ENCODE data around the gene CYP4F2. TPM values are rescaled to one million over a fixed set of nuclear protein-coding genes. Genes with fewer than 3 reads are reported as not detected.
A peak's percentile ranks its signal among the peaks of the same experiment; 100 is the strongest.
"Not testable (repeated sequence)": the region's sequence is repeated elsewhere in the genome, so short reads cannot be mapped to it uniquely, and the experiment has no call there.

The CYP4F2 gene
- total RNA-seq, 2 experiments from 2014 or later = not detected

DNA sequence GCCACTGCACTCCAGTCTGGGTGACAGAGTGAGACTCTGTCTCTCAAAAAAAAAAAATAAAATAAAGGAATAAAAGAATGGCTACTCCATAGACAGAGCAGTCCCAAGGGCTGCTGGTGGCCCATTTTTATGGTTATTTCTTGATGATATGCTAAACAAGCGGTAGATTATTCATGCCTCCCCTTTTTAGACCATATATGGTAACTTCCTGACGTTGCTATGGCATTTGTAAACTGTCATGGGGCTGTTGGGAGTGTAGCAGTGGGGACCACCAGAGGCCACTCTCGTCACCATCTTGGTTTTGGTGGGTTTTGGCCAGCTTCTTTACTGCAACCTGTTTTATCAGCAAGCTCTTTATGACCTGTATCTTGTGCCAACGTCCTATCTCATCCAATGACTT is 58.0 kb downstream of the CYP4F2 start:
- H3K4me3 Mint-ChIP-seq, H3K9me3 Mint-ChIP-seq, POLR2A ChIA-PET, DNase-seq, H3K27me3 Mint-ChIP-seq, H3K27ac Mint-ChIP-seq, H3K36me3 Mint-ChIP-seq: not testable (repeated sequence)
- intact Hi-C loops (cut with micrococcal nuclease) = loop anchor here (5.0 to 10.0 kb wide), 3 partner anchors 237 to 745 kb away; partner anchors contain the start of genes FAM32A and TPM4
- CTCF ChIA-PET = interaction anchor here (0.7 kb wide), 1 partner anchor 303 kb away, joined by 3 read pairs; no protein-coding TSS in a partner anchor
- H3K4me1 Mint-ChIP-seq (ENCODE audit: low read depth) = peaks cover 39% of the 10 kb centered on the region

DNA sequence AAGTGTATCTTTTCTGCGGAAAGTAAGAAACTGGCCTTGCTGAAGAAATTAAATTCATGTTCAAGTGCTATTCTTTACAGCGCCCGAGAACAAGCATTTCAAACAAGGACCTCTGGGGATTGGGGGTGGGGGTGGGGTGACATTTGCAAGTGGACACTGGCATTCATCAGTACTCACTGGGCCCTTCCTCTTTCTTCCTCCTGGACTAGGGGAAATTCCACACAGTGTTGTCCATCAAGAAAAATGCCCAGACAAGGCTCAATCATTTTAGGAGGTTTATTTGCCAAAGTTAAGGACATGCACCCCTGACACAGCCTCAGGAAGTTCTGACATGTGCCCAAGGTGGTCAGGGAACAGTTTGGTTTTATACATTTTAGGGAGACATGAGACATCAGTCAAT is 59.5 kb downstream of the CYP4F2 start:
- no peak for DNase-seq
- CTCF ChIA-PET = no interaction called here
- Mint-ChIP-seq H3K4me1 (ENCODE audit: low read depth) (peaks cover 29% of the 10 kb centered on the region), H3K36me3 (no peaks in the 10 kb centered on the region), H3K9me3 (no peaks in the 10 kb centered on the region), H3K27ac (no peak overlapping the region), H3K4me3 (no peak overlapping the region), H3K27me3 (no peaks in the 10 kb centered on the region)
- intact Hi-C loops (cut with micrococcal nuclease) = loop anchor here (5.0 to 10.0 kb wide), 3 partner anchors 239 to 746 kb away; partner anchors contain the start of genes FAM32A and TPM4
- POLR2A ChIA-PET = no interaction called here

DNA sequence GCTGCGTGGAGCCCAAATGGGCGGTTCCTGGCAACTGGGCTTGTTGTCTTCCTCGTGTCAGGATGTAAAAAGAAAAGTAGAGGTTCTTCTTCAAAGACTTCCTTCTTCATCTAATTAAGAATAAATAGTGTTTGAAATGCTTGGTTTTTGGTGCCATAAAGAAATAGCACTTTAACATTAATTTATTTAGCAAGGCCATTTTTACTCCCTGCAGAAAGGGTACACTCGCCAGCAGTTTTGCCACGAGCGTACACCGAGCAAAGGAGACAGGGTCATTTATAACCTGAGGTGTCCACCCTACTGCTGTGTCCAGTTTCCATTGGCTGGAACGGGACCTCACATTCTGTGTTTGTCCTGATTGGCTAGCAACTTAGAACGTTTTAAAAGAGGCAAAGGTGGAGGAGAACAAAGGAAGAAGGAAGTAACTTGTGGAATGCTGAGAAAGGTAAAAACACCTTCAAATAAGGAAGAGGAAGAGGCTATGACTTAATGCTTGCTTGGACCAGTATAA is 60.6 kb downstream of the CYP4F2 start:
- no peaks in the 10 kb centered on the region for H3K36me3 Mint-ChIP-seq
- peak overlapping the region; percentile 83 for H3K4me3 Mint-ChIP-seq
- intact Hi-C loops (cut with micrococcal nuclease) = loop anchor here (1.0 to 10.0 kb wide), 5 partner anchors 240 to 748 kb away; partner anchors contain the start of genes FAM32A and TPM4
- H3K9me3 Mint-ChIP-seq = no peaks in the 10 kb centered on the region
- no peaks in the 10 kb centered on the region for H3K27me3 Mint-ChIP-seq
- H3K27ac Mint-ChIP-seq = peak overlapping the region; percentile 95
- ChIA-PET POLR2A (interaction anchor here (1.4 kb wide), 1 partner anchor 751 kb away, joined by 4 read pairs; no protein-coding TSS in a partner anchor), CTCF (interaction anchor here (1.2 to 1.4 kb wide), 2 partner anchors 18 to 163 kb away, joined by 3 read pairs; no protein-coding TSS in a partner anchor)
- peaks cover 24% of the 10 kb centered on the region for H3K4me1 Mint-ChIP-seq (ENCODE audit: low read depth)
- no peak for DNase-seq

DNA sequence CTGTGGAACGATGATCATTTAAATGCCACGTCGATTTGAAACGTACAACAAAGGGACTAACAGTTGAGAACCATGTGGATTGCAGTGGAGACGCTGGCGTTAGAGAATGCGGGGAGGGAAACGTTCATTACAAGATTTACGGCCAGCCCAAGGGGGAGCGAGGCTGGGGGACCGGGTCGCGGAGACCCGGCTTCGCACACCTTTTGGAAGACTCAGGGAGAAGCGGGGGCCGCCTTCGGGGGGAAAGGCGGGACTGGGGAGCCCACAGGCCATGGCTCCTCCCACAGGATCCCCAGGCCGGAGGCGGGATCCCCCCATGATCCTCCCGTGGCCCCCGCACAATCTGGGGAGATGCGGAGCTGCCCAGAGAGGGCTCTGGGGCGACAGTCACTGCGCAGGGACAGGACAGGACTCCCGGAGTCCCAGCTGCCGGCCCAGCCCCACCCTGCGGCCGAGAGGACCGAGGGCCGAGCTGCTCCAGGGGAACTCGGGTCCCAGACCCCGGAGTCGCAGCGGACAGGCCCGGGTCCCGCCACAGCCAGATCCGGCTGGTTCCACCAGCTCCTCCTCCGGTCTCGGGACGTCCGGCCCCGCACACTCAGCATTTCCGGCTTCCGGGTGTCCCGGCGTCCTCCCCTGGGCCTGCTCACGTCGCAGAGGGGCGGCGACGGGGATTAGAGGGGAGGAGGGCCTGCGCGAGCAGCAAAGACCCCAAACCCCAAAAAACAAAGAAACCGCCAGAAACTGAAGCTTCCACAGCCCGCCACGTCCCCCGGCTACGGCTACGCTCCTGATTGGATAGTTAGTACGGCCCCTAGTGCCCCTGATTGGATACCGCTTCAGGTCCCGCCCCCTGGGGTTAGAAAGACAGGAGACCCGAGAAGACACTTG is 61.3 kb downstream of the CYP4F2 start:
- intact Hi-C loops (cut with micrococcal nuclease) = loop anchor here (1.0 to 10.0 kb wide), 5 partner anchors 241 to 748 kb away; partner anchors contain the start of genes FAM32A and TPM4

DNA sequence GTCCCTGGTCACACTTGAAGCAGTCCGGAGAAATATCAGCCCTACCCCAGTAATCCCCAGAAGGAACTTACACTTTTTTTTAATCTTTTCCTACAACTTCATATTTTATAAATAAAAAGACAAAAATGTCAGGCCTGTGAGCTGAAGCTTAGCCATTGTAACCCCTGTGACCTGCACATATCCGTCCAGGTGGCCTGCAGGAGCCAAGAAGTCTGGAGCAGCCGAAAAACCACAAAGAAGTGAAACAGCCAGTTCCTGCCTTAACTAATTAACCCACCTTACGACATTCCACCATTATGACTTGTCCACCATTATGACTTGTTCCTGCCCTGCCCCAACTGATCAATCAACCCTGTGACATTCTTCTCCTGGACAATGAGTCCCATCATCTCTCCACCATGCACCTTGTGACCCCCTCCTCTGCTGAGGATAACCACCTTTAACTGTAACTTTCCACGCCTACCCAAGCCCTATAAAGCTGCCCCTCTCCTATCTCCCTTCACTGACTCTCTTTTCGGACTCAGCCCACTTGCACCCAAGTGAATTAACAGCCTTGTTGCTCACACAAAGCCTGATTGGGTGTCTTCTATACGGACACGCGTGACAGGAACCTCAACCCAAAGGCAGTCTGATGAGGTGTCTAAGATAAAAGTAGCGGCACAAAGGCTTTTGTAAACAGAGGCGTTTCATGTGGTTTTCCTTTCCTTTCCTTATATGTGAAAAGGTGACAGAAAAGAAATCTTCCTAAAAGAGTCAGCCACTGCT is 62.1 kb downstream of the CYP4F2 start:
- H3K27me3 Mint-ChIP-seq, CTCF ChIA-PET: not testable (repeated sequence)
- peak; percentile 65 for DNase-seq

More for the DNA sequence above, 61.3 kb downstream of the CYP4F2 start:
- ChIA-PET POLR2A (interaction anchor here (0.8 to 1.4 kb wide), 3 partner anchors 165 to 751 kb away, joined by 3 to 4 read pairs (median 3); partner anchors contain the start of gene FAM32A), CTCF (interaction anchor here (1.2 to 1.4 kb wide), 2 partner anchors 17 to 164 kb away, joined by 3 read pairs; no protein-coding TSS in a partner anchor)
- H3K27me3 Mint-ChIP-seq = no peaks in the 10 kb centered on the region
- H3K9me3 Mint-ChIP-seq = no peaks in the 10 kb centered on the region
- DNase-seq = peak; percentile 97
- H3K27ac Mint-ChIP-seq = peak overlapping the region; percentile 95
- H3K4me1 Mint-ChIP-seq (ENCODE audit: low read depth) = peaks cover 21% of the 10 kb centered on the region
- peak overlapping the region; percentile 83 for H3K4me3 Mint-ChIP-seq
- no peaks in the 10 kb centered on the region for H3K36me3 Mint-ChIP-seq

DNA sequence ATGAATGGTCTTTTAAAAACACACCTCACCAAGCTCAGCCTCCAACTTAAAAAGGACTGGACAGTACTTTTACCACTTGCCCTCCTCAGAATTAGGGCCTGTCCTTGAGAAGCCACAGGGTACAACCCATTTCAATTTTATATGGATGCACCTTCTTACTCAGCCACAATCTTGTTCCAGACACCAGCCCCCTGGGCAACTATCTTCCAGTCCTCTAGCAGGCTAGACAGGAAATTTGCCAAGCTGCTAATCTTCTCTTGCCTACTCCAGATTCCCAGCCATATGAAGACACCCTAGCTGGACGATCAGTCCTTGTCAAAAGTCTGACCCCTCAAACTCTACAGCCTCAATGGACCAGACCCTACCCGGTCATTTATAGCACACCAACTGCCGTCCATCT is 63.6 kb downstream of the CYP4F2 start:
- H3K27me3 Mint-ChIP-seq, H3K27ac Mint-ChIP-seq, POLR2A ChIA-PET, H3K4me3 Mint-ChIP-seq, H3K36me3 Mint-ChIP-seq, CTCF ChIA-PET, DNase-seq, H3K9me3 Mint-ChIP-seq: not testable (repeated sequence)
- H3K4me1 Mint-ChIP-seq (ENCODE audit: low read depth) = peaks cover 21% of the 10 kb centered on the region
- intact Hi-C loops (cut with micrococcal nuclease) = loop anchor here (10.0 kb wide), 2 partner anchors 351 to 751 kb away; partner anchors contain the start of gene FAM32A

More for the DNA sequence above, 62.1 kb downstream of the CYP4F2 start:
- peak overlapping the region; percentile 83 for H3K4me3 Mint-ChIP-seq
- H3K9me3 Mint-ChIP-seq, H3K36me3 Mint-ChIP-seq: not testable (repeated sequence)
- intact Hi-C loops (cut with micrococcal nuclease) = loop anchor here (2.0 to 10.0 kb wide), 4 partner anchors 242 to 749 kb away; partner anchors contain the start of genes FAM32A and TPM4
- peak overlapping the region; percentile 95 for H3K27ac Mint-ChIP-seq
- POLR2A ChIA-PET = interaction anchor here (0.9 to 1.4 kb wide), 2 partner anchors 166 to 752 kb away, joined by 3 to 4 read pairs; no protein-coding TSS in a partner anchor
- H3K4me1 Mint-ChIP-seq (ENCODE audit: low read depth) = peaks cover 21% of the 10 kb centered on the region

DNA sequence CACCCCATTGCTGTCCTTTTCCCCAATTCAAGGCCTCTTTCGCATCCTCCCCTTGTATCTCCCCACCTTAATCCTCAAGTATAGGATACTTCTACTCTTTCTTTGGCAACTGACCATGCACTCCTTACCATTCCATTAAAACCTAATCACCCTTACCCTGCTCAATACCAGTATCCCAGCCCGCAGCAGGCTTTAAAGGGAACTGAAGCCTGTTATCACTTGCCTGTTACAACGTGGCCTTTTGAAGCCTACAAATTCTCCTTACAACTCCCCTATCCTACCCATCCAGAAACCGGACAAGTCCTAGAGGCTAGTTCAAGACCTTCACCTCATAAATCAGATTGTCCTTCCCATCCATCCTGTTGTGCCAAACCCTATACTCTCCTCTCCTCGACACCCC is 66.2 kb downstream of the CYP4F2 start:
- intact Hi-C loops (cut with micrococcal nuclease) = loop anchor here (10.0 kb wide), 2 partner anchors 353 to 753 kb away; partner anchors contain the start of gene FAM32A
- CTCF ChIA-PET = no interaction called here

DNA sequence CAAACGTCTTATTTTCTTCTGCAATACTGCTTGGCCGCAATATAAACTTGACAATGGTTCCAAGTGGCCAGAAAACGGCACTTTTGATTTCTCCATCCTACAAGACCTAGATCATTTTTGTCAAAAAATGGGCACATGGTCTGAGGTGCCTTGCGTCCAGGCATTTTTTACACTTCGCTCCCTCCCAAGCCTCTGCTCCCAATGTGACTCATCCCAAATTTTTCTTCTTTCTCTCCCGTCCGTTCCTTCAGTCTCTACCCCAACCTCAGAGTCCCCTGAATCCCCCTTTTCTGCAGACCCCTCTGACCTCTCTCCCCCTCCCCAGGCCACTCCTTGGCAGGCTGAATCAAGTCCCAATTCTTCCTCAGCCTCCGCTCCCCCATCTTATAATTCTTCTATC is 68.1 kb downstream of the CYP4F2 start:
- Mint-ChIP-seq H3K27me3 (no peaks in the 10 kb centered on the region), H3K4me3 (no peak overlapping the region), H3K9me3 (no peaks in the 10 kb centered on the region), H3K4me1 (ENCODE audit: low read depth) (no peaks in the 10 kb centered on the region), H3K36me3 (no peaks in the 10 kb centered on the region), H3K27ac (no peak overlapping the region)
- no peak for DNase-seq
- intact Hi-C loops (cut with micrococcal nuclease) = loop anchor here (10.0 kb wide), 2 partner anchors 355 to 755 kb away; partner anchors contain the start of gene FAM32A
- POLR2A ChIA-PET = no interaction called here
- CTCF ChIA-PET = no interaction called here

More for the DNA sequence above, 66.2 kb downstream of the CYP4F2 start:
- Mint-ChIP-seq H3K27me3 (no peaks in the 10 kb centered on the region), H3K4me1 (ENCODE audit: low read depth) (peaks cover 10% of the 10 kb centered on the region), H3K9me3 (no peaks in the 10 kb centered on the region), H3K36me3 (no peaks in the 10 kb centered on the region), H3K4me3 (no peak overlapping the region), H3K27ac (no peak overlapping the region)
- DNase-seq = no peak
- POLR2A ChIA-PET = no interaction called here

DNA sequence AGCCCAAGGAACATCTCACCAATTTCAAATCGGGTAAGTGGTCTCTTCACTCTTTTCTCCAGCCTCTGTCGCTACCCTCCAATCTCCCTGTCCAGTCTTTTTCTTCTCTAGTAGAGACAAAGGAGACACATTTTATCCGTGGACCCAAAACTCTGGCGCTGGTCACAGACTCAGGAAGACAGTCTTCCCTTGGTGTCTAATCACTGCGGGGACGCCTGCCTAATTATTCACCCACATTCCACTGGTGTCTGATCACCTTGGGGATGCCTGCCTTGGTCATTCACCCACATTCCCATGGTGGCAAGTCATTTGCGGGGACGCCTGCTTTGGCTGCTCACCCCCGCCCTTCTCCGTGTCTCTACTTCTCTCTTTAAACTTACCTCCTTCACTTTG is 68.6 kb downstream of the CYP4F2 start:
- POLR2A ChIA-PET = no interaction called here
- Mint-ChIP-seq H3K27ac (no peak overlapping the region), H3K27me3 (no peaks in the 10 kb centered on the region), H3K9me3 (no peaks in the 10 kb centered on the region), H3K4me3 (no peak overlapping the region), H3K4me1 (ENCODE audit: low read depth) (no peaks in the 10 kb centered on the region), H3K36me3 (no peaks in the 10 kb centered on the region)
- no peak for DNase-seq
- CTCF ChIA-PET = no interaction called here
- intact Hi-C loops (cut with micrococcal nuclease) = no loop called here

DNA sequence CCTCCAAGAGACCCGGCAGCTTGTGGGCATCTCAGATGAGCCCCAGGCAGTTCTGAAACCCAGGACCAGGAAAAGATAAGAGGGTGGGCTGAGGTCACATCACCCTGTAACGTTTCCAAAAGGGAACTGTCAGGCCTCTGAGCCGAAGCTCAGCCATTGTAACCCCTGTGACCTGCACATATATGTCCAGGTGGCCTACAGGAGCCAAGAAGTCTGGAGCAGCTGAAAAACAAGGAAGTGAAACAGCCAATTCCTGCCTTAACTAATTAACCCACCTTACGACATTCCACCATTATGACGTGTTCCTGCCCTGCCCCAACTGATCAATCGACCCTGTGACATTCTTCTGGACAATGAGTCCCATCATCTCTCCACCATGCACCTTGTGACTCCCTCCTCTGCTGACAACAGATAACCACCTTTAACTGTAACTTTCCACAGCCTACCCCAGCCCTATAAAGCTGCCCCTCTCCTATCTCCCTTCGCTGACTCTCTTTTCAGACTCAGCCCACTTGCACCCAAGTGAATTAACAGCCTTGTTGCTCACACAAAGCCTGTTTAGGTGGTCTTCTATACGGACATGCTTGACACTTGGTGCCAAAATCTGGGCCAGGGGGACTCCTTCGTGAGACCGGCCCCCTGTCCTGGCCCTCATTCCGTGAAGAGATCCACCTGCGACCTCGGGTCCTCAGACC is 69.1 kb downstream of the CYP4F2 start:
- POLR2A ChIA-PET; intact Hi-C loops (cut with micrococcal nuclease); H3K27ac Mint-ChIP-seq; H3K9me3 Mint-ChIP-seq; H3K27me3 Mint-ChIP-seq; H3K36me3 Mint-ChIP-seq; DNase-seq; H3K4me3 Mint-ChIP-seq; H3K4me1 Mint-ChIP-seq (ENCODE audit: low read depth): not testable (repeated sequence)
- CTCF ChIA-PET = interaction anchor here (0.5 kb wide), 1 partner anchor 1480 kb away, joined by 4 read pairs; the partner anchor contains the start of gene DDA1

DNA sequence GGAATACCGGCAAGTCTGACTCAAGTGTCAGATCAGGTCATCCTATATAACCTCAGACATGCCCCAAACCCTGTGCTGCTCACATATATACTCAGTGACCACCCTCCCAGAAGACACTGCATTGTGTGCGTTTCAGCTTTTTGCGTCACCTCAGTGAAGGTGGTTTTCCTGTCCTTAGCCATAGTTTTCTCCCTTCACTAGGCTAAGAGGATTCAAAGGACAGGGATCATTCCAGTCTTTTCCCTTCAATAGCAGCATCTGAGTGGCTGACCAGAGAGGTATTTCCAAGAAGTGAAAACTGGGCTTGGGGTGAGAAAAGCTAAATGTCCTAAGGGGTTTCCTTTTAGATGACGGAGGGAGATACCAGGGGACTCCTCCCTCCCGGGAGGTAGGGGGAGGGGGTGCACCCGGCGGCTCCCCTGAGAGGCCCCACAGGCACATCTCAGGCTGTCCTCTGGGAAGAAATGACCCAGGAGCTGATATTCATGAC is 69.7 kb downstream of the CYP4F2 start:
- ChIA-PET POLR2A (no interaction called here), CTCF (interaction anchor here (0.5 kb wide), 1 partner anchor 1481 kb away, joined by 4 read pairs; the partner anchor contains the start of gene DDA1)
- H3K4me3 Mint-ChIP-seq = no peak overlapping the region
- H3K4me1 Mint-ChIP-seq (ENCODE audit: low read depth) = peaks cover 3% of the 10 kb centered on the region
- H3K27ac Mint-ChIP-seq = no peak overlapping the region
- no peaks in the 10 kb centered on the region for H3K27me3 Mint-ChIP-seq
- intact Hi-C loops (cut with micrococcal nuclease) = no loop called here
- no peaks in the 10 kb centered on the region for H3K36me3 Mint-ChIP-seq
- H3K9me3 Mint-ChIP-seq = no peaks in the 10 kb centered on the region
- DNase-seq = no peak
